Stimulated activated memory B cell treated with anti-CD40 and anti-IgM and Interleukin-4, amounts not matched to agents 10 μg/mL and 1 μg/mL and 100 μg/mL, for 72 hours (primary cell): ENCODE measurements around the gene GMCL1.
A peak's percentile ranks its signal among the peaks of the same experiment; 100 is the strongest.
"Not testable (repeated sequence)": the region's sequence is repeated elsewhere in the genome, so short reads cannot be mapped to it uniquely, and the experiment has no call there.

ENCODE experiments used
- ATAC-seq: fragments of 150-1000 bp; cut with Tn5 transposase; 2 replicates; pipeline ENCODE4 v1.10.0; 2021
- H3K27ac Mint-ChIP-seq: one replicate; pipeline ENCODE4 v1.8.0; 2022; ENCODE audit warnings: mild to moderate bottlenecking, mixed read lengths
- H3K27me3 Mint-ChIP-seq: one replicate; pipeline ENCODE4 v1.8.0; 2022; ENCODE audit warnings: mixed read lengths
- H3K36me3 Mint-ChIP-seq: one replicate; pipeline ENCODE4 v1.8.0; 2022; ENCODE audit warnings: mixed read lengths
- H3K4me1 Mint-ChIP-seq: one replicate; pipeline ENCODE4 v1.8.0; 2022; ENCODE audit warnings: mixed read lengths
- H3K4me3 Mint-ChIP-seq: one replicate; pipeline ENCODE4 v1.8.0; 2022; ENCODE audit warnings: mild to moderate bottlenecking, moderate library complexity, mixed read lengths
- H3K9me3 Mint-ChIP-seq: one replicate; pipeline ENCODE4 v1.8.0; 2022; ENCODE audit warnings: mixed read lengths

Gene GMCL1

GRCh38 chr2:69828938-69829255 lies 563 bp upstream of the GMCL1 start:
- peak overlapping the region; percentile 88 for H3K27ac Mint-ChIP-seq
- ATAC-seq: no peak
- peaks cover under 1% of the 10 kb centered on the region for H3K36me3 Mint-ChIP-seq
- no peaks in the 10 kb centered on the region for H3K9me3 Mint-ChIP-seq
- H3K4me1 Mint-ChIP-seq: peaks cover 37% of the 10 kb centered on the region
- peak overlapping the region; percentile 91 for H3K4me3 Mint-ChIP-seq
- H3K27me3 Mint-ChIP-seq: no peaks in the 10 kb centered on the region

DNA sequence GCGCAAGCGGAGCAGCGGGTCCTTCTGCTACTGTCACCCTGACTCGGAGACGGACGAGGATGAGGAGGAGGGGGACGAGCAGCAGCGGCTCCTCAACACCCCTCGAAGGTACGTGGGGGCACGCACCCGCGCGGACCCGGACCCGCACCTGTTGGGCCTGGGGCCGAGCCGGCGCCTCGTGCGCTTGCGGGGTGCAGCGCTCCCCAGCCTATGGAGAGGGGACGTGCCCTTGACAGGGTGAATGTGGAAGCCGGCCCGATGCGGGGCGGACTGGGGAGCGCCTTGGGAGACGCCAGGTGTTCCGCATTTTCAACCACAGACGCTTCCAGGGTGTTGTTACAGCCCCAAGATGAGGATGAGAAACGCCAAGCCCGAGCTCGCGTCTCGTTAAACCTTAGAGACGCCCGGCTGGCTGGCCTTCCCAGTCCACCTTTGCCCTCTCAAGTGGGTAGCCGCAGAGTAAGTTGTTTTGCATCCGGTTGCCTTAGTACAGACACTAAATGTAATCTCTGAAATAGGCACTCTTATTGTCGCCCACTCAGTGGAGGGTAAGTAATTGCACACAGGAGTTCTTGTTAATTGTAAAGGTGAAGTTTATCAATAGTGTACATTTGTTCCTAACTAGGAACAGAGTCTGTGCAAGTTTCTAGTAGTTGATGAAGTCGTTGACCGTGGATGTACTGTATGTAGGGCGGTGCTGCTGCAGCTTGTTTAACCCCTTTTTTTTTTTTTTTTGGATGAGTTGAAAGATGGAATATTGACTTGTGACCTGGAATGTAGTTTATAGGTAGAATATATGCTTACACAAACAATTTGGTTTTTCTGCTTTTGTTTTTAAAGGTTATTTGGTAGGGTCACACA lies 815 bp downstream of the GMCL1 start:
- H3K27ac Mint-ChIP-seq: peak overlapping the region; percentile 88
- H3K27me3 Mint-ChIP-seq: no peaks in the 10 kb centered on the region
- no peaks in the 10 kb centered on the region for H3K9me3 Mint-ChIP-seq
- peaks cover 50% of the 10 kb centered on the region for H3K4me1 Mint-ChIP-seq
- H3K36me3 Mint-ChIP-seq: peaks cover 12% of the 10 kb centered on the region
- ATAC-seq: peak; percentile 49
- H3K4me3 Mint-ChIP-seq: peak overlapping the region; percentile 91

GRCh38 chr2:69830906-69831241 lies 1.4 kb downstream of the GMCL1 start:
- Mint-ChIP-seq H3K27ac (peak overlapping the region; percentile 88), H3K4me3 (peak overlapping the region; percentile 91), H3K4me1 (peaks cover 55% of the 10 kb centered on the region), H3K36me3 (peaks cover 13% of the 10 kb centered on the region)
- not testable (repeated sequence) for H3K9me3 Mint-ChIP-seq, H3K27me3 Mint-ChIP-seq, ATAC-seq

GRCh38 chr2:69831354-69831905 lies 2.0 kb downstream of the GMCL1 start:
- Mint-ChIP-seq H3K4me3 (peak overlapping the region; percentile 41), H3K27ac (no peak overlapping the region), H3K4me1 (peaks cover 60% of the 10 kb centered on the region), H3K36me3 (peaks cover 18% of the 10 kb centered on the region), H3K27me3 (no peaks in the 10 kb centered on the region), H3K9me3 (no peaks in the 10 kb centered on the region)
- no peak for ATAC-seq

DNA sequence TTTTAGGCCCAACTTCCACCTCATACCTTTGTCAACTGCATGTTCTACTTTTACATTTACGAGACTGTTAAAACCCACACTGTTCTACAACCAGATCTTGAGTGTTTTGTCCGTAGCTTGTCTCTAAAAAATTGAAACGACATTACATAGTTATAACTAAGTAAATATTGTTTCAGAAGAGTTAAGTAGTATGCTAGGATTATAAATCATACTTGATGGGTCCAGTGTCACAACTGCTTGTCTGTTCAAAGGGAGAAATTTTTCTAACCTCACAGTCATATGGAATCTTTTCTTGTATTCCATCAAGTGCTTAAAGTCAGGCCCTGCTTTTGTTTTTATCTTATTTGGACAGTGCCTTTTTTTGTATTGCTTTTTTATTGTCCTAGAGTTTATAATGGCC lies 4.3 kb downstream of the GMCL1 start:
- Mint-ChIP-seq H3K4me3 (no peak overlapping the region), H3K27me3 (no peaks in the 10 kb centered on the region), H3K9me3 (no peaks in the 10 kb centered on the region), H3K36me3 (peaks cover 18% of the 10 kb centered on the region), H3K27ac (no peak overlapping the region), H3K4me1 (peaks cover 56% of the 10 kb centered on the region)
- no peak for ATAC-seq

DNA sequence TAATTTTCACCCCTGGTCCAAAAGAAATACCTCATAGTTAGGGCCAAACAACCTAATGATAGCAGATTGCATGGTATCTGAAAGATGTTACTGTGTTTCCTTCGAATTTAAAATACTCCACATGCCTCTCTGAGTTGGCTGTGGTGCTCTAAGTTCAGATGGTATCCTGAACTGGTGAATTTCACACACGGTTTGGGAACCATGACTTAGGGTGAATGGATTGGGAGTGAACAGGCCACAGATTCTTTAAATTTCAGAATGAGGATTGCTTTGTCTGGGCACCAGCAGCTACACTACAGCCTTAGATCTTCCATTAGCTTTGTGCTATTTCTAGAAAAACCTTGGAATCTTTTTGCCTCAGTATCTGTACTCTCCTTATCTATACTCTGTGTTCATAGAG lies 6.2 kb downstream of the GMCL1 start:
- no peak for ATAC-seq
- Mint-ChIP-seq H3K4me1 (peaks cover 47% of the 10 kb centered on the region), H3K4me3 (no peak overlapping the region), H3K9me3 (no peaks in the 10 kb centered on the region), H3K27me3 (no peaks in the 10 kb centered on the region), H3K36me3 (peaks cover 18% of the 10 kb centered on the region), H3K27ac (peak overlapping the region; percentile 8)

DNA sequence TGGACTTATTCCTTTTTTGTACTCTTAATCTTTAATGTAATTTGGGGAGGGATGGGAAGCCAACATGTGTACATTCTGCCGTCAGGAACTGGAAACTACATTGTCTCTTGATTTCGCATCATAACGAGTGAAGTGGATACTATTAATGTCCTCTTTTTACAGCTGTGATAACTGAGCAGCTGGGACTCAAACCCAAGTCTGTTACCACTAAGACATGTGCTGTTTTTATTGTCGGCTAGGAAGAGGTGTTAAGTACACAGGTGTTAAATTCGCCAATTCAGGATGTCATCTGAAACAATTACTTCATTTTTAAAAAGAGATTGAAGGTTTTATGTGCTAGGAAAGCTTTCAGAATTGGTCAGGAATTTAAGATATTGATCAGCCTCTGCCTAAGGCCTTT lies 6.9 kb downstream of the GMCL1 start:
- Mint-ChIP-seq H3K27ac (peak overlapping the region; percentile 8), H3K4me3 (no peak overlapping the region)

GRCh38 chr2:69837533-69837932 lies 8.1 kb downstream of the GMCL1 start:
- Mint-ChIP-seq H3K27ac (no peak overlapping the region), H3K36me3 (peaks cover 27% of the 10 kb centered on the region)

More for the DNA sequence above, 6.9 kb downstream of the GMCL1 start:
- H3K27me3 Mint-ChIP-seq: no peaks in the 10 kb centered on the region
- peaks cover 43% of the 10 kb centered on the region for H3K4me1 Mint-ChIP-seq
- no peak for ATAC-seq
- H3K36me3 Mint-ChIP-seq: peaks cover 18% of the 10 kb centered on the region
- no peaks in the 10 kb centered on the region for H3K9me3 Mint-ChIP-seq

DNA sequence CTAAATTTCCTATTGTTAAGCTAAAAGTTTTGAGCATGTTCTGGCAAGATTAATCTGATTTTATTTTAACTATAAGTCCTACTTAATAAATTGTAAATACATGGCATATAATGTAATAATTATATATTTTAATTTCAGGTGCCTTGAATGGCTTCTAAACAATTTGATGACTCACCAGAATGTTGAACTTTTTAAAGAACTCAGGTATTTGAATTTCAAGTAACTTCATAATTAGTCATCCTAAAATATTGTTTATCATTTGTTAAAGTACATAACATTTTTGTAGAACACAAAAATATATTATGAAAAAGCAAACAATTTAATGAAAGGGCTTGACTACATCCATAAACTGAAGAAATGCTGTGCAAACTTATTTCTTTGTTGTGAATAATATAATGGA lies 14.5 kb downstream of the GMCL1 start:
- Mint-ChIP-seq H3K36me3 (peaks cover 31% of the 10 kb centered on the region), H3K4me1 (no peaks in the 10 kb centered on the region), H3K9me3 (no peaks in the 10 kb centered on the region), H3K27me3 (no peaks in the 10 kb centered on the region), H3K27ac (no peak overlapping the region), H3K4me3 (no peak overlapping the region)
- no peak for ATAC-seq

More at GRCh38 chr2:69837533-69837932, 8.1 kb downstream of the GMCL1 start:
- Mint-ChIP-seq H3K27me3 (no peaks in the 10 kb centered on the region), H3K4me1 (peaks cover 31% of the 10 kb centered on the region), H3K4me3 (no peak overlapping the region), H3K9me3 (no peaks in the 10 kb centered on the region)
- ATAC-seq: no peak

DNA sequence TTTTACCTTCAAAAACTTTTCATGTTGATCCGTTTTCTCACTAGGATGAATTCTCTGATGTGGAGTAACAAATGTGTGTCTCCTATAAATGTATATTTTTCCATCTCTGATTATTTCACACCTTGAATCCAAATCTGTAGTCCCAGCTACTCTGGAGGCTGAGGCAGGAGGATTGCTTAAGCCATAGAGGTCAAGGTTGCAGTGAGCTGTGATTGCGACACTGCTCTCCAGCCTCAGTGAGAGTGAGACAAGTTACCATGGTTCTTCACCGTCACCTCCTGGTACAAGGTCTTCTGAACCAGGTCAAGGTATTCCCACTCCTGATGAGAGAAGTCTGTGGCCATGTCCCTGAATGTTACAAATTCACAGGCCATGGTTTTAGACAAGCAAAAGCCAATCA lies 15.1 kb downstream of the GMCL1 start:
- ATAC-seq: no peak
- Mint-ChIP-seq H3K4me1 (no peaks in the 10 kb centered on the region), H3K27me3 (no peaks in the 10 kb centered on the region), H3K4me3 (no peak overlapping the region), H3K36me3 (peaks cover 31% of the 10 kb centered on the region), H3K9me3 (no peaks in the 10 kb centered on the region), H3K27ac (no peak overlapping the region)

- H3K4me3 Mint-ChIP-seq: no peak overlapping the region
- no peaks in the 10 kb centered on the region for H3K4me1 Mint-ChIP-seq
- H3K27me3 Mint-ChIP-seq: no peaks in the 10 kb centered on the region
- no peak for ATAC-seq
- peaks cover 30% of the 10 kb centered on the region for H3K36me3 Mint-ChIP-seq
- no peaks in the 10 kb centered on the region for H3K9me3 Mint-ChIP-seq
- no peak overlapping the region for H3K27ac Mint-ChIP-seq
Measured at GRCh38 chr2:69846182-69847067, 17.0 kb downstream of the GMCL1 start.

DNA sequence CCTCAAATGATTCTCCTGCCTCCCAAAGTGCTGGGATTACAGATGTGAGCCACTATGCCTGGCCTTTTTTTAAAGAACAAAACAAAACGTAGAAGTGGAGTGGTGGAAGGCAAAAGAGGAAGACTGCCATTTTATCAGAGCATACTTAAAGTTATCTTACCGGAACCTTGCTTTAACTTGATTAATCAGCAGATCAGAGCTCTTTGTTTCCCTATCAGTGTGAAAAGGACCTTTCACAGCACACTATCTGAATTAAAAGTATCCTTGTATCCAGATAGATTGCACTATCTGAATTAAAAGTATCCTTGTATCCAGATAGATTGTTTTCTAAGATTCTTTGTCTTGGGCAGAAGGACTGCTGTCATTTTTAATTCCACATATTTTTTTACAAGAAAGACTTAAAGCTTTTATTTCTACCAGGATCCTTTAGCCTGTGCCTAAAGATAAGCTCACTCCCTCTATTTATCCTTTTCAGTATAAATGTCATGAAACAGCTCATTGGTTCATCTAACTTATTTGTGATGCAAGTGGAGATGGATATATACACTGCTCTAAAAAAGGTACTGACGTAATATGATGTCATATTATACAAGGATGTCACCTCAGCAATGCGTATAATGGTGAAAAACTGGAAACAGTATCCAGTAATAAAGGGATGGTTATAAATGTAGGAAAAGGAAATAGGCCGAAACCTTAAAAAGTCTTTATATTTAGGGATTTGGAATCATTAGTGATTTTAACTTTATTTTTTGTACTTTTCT lies 17.8 kb downstream of the GMCL1 start:
- Mint-ChIP-seq H3K27me3 (no peaks in the 10 kb centered on the region), H3K4me3 (no peak overlapping the region), H3K36me3 (peaks cover 30% of the 10 kb centered on the region), H3K9me3 (no peaks in the 10 kb centered on the region), H3K4me1 (no peaks in the 10 kb centered on the region), H3K27ac (no peak overlapping the region)
- ATAC-seq: no peak

DNA sequence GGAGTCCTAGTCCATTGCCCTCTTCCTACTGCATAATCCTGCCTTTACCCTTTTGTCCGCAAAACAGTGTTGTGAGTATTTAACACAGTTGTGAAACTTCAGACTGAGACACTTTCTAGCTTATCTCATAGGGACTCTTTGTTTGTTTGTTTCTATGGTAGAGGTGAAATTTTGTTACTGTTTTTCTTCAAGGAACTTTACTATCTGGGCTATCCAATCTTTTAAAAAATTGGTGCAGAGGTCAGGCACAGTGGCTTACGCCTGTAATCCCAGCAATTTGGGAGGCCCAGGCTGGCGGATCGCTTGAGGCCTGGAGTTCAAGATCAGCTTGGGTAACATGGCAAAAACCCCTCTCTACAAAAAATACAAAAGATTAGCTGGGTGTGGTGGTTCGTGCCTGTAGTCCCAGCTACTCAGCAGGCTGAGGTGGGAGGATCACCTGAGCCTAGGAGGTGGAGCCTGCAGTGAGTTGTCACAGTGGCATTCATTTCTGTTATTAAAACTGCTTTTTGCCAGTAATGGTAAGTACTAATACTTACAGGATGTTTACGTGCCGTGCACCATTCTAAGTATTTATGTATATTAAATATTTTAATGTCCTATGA lies 18.8 kb downstream of the GMCL1 start:
- Mint-ChIP-seq H3K4me1 (no peaks in the 10 kb centered on the region), H3K27ac (no peak overlapping the region), H3K9me3 (no peaks in the 10 kb centered on the region), H3K36me3 (peaks cover 34% of the 10 kb centered on the region), H3K4me3 (no peak overlapping the region), H3K27me3 (no peaks in the 10 kb centered on the region)
- no peak for ATAC-seq

DNA sequence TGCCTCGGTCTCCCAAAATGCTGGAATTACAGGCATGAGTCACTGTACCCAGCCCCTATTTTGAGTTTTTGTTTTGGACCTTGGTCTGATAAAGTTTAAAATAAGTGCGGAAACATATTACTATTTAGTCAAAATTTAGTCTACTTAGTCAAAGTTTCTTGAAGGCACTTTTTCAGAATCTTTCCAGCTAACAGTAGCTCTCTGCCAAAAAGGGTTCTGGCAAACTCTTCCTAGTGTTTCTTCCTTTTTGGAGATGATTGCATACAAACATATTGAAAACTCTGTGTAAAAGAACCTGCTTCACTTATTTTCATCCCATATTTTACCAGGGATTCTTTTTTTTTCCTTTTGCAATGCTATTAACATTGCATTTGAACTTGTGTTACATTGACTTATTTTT lies 28.8 kb downstream of the GMCL1 start:
- ATAC-seq: no peak
- Mint-ChIP-seq H3K36me3 (peaks cover 15% of the 10 kb centered on the region), H3K27me3 (no peaks in the 10 kb centered on the region), H3K4me3 (no peak overlapping the region), H3K9me3 (no peaks in the 10 kb centered on the region), H3K27ac (no peak overlapping the region), H3K4me1 (no peaks in the 10 kb centered on the region)

- Mint-ChIP-seq H3K27me3 (no peaks in the 10 kb centered on the region), H3K4me3 (no peak overlapping the region), H3K27ac (no peak overlapping the region), H3K36me3 (peaks cover 18% of the 10 kb centered on the region), H3K9me3 (no peaks in the 10 kb centered on the region), H3K4me1 (no peaks in the 10 kb centered on the region)
- no peak for ATAC-seq
Measured at GRCh38 chr2:69863298-69863697, 33.8 kb downstream of the GMCL1 start.
